TTC549 (cell line): ENCODE measurements around the gene NINJ1.

ENCODE experiments used
- FAIRE-seq: peaks from 2 replicates; lab custom pipeline; 2012; peaks lifted over from hg19 to GRCh38; lab: Jason Lieb, UNC

Gene NINJ1

DNA sequence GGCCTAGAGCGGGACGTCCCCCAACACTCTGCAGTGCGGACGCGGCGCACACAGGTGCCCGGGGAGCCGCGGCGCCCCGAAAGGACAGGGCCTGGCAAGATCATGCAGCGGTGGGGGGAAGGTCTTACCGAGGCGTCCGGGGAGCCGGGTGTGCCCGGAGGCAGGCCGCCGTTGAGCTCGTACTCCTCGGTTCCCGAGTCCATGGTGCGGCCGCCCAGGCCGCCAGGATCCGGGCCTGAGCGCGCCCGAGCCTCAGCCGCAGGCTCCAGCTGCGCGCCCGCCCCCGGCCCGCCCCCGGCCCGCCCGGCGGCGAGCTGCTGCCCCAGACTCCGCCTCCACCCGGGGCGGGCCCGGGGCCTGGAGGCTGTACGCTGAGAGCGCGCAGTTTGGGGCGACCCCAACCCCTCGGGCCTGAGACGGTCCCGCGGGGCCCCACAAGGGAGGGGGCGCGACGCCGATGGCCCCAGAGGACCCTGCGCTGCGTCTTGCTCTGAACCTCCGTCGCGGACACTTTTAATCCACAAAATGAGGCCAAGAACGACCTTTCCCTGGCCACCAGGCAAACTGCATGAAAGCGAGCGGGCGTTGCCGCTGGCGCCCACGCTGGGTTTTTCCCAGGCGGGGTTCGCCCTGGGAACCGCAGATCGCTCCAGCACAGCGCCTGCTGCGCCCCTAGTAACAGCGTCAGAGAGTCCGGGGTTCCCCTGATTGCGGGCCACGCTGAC is at the start of gene NINJ1:
Gene NINJ1 (minus strand): TSS at position 237 of the 725 bp plus-strand sequence. CDS start 34 bp downstream, at position 203.
- no peak for FAIRE-seq

DNA sequence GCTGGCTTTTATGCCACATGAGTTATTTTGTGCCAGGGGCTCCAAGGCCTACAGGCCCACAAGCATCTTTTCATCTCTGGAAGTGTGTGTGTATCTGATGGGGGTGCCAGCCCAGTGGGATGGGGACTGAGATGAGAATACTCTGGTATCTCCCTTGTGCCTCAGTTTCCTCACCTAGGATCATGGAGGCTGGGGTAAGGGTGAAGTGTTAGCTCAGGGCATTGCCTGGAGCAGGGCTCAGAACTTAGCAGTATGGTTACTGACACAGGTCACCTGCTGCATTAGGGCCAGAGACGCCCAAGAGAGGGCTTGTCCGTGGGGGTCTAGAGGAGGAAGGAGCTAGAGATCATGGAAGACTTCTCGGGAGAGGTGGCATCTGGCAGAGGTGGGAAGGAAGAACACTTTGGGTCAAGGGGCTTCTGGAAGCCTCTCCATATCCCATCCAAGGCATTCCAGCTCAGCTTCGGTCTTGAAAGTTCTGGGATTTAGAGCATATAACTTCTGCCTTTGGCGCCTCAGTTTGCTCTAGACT is 49.1 kb upstream of the NINJ1 start:
- FAIRE-seq: no peak

DNA sequence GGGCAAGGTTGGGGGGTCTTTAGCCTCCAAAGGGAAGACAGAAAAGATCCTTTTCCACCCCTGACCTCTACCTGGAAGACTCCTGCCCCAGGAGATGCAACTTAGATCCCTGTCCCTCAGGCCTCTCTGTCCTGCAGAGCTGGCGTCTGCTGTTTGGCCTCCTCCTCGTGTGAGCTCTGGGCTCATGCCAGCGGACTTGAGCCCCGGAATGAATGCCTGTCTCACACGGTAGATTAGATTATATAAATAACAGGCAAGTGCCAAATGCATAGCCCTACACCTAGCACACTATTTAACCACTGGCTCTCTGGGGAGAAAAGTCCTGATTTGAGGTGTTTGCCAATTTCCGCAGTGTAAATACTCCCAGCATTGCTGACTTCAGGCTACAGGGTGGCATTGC is 48.5 kb upstream of the NINJ1 start:
- no peak for FAIRE-seq

GRCh38 chr9:93181672-93182435 is 47.8 kb upstream of the NINJ1 start:
- FAIRE-seq: no peak

DNA sequence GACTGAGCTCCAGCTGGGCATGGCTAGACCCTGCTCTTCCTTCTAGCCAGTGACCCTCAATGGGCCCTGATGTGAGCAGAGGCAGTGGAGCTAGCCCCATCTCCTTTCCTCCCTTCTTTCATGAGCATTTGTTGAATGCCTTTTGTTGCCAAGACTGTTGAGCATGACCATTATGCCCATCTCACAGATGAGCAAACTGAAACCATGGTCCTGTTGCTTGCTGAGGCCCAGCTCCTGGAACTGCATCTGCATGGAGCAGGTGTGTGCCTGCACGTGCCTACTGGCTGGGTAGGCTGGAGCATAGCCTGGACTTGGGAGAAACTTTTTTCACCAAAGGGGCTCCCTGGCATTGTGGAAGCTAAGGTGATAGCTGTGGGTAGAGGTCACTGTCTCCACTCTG is 46.9 kb upstream of the NINJ1 start:
- FAIRE-seq: no peak

DNA sequence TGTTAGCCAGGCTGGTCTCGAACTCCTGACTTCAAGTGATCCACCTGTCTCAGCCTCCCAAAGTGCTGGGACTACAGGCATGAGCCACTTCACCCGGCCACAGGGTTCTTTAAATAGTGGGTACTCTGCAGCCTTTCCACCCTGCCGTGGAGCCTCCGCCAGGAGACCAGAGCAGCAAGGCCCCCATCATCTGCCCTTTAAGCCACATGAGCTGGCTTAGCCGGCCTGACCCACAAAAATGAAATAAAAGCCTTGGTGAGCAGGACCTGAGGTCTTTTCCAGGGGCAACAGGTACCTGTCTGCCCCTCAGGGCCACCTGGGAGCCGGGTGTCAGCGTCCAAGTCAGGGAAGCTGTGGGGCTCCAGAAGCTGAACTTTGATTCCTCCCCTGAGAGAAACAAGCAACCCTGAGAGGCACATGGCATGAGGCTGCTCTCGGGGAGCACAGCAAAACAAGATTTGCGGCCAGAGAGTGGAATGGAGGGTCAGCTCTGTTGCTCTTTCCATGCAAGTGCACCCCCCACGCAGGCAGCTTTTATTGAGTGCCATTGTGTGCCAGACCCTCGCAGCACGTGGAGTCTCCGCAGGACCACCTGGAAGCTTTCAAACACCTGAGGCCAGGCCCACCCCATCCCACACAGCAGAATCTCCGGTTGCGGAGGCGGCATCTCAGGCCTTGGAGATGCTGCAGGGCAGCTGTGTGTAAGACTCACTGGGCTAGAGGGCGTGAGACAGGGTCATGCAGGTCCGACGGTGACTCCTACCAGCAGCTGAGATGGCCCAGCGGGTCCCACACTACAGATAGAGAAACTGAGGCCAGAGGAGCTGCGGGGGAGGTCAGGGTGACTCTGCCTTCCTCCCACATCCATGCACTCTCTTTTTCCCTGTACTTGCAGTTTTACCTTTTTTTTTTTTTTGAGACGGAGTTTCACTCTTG is 45.1 kb upstream of the NINJ1 start:
- FAIRE-seq: no peak

DNA sequence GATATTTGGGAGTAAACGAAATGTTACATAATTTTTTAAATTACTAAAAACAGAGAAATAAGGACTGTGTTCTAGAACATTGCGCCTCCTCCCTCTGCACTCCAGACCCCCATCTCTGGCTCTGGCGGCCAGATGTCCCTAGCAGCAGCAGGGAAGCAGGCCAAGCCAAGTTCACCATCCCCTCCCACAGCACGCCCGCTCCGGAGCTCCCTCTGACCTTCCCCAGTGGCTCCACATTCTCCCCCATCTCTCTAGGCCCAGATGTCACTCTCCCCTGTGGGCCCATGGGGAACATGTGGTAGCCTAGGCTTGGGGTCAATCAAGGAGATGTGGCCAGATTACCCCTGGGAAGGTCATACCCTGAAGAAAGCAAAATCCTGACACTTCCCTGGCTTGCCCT is 43.6 kb upstream of the NINJ1 start:
- FAIRE-seq: no peak

GRCh38 chr9:93174976-93175375 is 40.9 kb upstream of the NINJ1 start:
- FAIRE-seq: no peak

DNA sequence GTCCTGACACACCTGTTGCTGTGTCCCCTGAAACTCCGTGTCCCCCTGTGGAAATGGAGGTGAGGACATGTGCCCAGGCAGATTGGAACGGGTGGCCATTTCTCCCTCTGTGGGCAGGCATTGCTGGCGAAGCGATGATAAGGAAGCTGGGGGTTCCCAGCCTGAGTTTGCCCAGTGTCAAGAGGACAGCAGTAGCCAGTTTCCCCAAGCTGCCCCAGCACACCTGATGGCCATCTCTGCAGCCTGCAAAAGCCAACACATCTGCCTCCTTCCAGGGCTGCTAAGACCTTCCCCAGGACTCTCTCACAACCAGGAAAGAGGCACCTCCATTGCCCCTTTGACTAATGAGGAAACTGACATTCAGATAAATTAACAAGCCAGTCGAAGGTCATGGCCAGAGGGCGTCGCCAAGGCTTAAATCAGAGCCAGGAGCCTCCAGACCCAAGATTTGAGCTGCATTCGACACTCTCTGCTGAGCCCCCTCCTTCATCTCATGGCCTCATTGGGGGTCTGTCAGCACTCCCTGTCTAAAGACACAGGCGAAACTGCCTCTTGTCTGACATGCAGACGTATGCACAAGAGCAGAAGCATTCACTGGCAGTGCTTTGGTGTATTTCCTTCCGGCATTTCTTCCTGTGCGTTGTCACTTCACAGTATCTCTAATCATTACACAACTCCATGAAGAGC is 39.5 kb upstream of the NINJ1 start:
- no peak for FAIRE-seq

DNA sequence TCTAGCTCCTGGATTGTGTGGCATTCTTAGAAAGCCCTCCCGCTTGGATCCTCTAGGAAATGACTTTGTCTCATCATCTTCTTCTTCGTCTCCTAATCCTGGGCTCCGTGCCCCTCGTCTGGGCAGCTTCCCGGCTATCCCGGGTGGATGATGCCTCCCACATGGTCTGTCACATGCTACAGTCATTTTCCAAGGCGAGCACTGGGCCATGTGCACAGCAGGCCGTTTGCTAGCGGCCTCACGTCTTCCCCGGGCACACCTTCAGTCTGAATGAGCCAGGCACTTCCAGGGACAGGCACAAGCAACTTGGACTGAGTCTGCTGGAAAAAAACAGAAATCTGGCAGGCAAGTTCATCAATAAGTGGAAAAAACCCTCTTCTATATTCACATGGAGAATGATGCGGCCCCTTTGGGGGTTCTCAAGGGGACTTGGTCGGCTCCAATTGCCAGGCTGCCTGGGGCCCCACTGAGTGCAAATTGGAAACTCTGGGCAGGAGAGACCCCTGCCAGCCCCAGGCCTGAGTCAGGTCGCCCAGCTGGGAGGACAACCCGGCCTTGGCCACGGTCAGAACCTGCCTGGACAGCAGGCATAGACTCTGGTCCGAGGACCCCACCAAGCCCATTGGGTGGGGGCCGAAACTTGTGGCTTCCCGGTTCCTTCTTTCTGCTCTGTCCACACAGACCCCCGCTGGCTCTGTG is 38.8 kb upstream of the NINJ1 start:
- no peak for FAIRE-seq

GRCh38 chr9:93171261-93171990 is 37.4 kb upstream of the NINJ1 start:
- FAIRE-seq: no peak

GRCh38 chr9:93170571-93170970 is 36.5 kb upstream of the NINJ1 start:
- no peak for FAIRE-seq

DNA sequence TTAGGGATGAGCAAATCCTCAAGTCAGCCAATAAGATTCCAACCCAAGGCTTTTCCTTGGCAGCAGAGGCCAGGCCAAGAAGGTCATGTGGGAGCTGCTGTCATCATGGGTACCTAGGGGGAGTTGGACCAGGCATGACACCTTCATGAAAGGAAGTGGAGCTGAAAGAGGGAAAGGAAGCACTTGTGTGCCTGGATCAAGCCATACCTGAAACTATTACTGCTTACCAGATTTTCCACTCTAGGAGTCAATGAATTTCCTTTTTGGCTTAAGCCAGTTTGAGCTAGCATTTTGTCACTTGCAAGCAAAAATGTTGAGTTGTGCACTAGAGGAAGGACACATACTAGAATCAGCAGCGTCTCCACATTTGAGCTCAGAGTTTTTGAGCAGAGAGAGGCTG is 35.4 kb upstream of the NINJ1 start:
- FAIRE-seq: no peak

DNA sequence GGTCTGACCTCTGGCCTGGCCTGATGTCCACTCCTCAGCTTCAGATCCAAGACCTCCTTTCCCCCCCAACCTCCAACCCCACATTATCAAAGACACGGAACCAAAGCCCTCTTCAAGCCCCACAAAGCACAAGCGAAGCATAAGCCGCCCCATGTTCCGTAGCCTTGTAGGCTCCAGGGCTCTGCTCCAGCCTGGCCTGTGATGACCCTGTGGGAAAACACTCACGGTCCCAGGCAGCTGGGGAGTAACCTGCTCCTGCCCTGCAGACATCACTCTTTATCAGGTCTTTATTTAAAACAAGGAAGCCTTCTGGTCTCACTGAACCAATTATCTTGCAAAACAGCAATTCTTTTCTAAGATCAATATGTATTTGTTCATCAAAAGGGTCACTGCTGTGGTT is 34.5 kb upstream of the NINJ1 start:
- FAIRE-seq: no peak

DNA sequence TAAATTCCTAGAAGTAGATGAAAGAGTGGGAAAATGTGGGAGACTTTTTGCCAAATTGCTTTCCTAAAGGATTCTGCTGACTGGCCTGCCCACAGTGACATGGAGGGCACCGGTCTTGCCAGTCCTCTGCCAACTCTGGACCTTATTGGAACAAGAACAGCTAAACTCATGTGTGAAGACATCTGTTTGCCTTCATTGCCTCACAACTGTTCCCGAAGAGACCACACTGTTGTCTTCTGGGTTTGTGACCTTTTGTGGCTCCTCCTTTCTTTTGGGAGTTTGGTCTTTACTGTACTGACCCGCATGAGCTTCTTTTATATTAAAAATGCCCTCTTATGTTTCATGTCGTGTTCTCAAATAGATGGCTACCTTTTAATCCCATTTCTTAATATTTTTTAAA is 33.8 kb upstream of the NINJ1 start:
- no peak for FAIRE-seq

DNA sequence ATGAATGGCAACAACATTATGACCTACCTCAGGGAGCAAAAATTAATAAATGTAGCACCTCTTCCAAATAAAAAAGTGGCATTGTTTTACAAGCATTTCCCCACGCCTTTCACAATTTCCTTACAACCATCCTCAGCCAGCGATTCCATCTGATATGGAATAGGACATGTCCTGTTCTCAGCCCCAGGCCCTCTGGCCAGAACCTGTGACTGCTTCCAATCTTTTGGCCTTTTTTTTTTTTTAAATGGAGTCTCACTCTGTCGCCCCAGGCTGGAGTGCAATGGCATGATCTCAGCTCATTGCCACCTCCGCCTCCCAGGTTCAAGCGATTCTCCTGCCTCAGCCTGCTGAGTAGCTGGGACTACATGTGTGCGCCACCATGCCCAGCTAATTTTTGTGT is 33.1 kb upstream of the NINJ1 start:
- FAIRE-seq: no peak

- FAIRE-seq: no peak
Measured at GRCh38 chr9:93166699-93167098, 32.6 kb upstream of the NINJ1 start.

- no peak for FAIRE-seq
Measured at GRCh38 chr9:93164085-93164484, 30.0 kb upstream of the NINJ1 start.

DNA sequence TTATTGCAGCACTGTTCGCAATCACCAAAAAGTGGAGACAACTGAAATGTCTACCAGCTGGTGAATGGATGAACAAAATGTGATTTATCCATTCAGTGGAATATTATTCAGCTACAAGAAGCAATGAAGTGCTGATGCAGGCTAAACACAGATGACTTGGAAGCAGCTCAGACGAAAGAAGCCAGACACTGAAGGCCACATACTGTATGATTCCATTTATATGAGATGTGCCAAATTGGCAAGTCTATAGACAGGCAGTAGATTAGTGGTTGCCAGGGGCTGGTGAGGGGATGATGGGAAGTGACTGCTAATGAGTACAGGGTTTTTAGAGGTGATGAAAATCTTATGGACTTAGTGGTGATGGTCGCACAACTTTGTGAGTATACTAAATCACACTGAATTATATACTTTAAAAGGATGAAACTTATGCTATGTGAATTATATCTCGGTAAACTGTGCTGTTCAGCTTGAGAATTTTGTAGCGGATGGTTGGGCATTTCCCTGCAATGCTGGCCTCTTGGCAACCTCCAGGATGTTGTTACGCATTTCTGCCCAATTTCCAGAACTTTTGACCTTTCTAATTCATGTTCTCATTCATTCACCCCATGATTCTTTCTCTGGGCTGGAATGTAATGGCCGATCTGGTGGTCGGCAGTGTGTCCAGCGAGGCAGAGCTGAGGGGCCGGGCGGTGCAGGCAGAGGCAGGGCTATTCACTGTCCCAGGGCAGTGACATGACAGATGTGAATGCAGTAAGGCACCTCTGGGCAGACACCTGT is 27.9 kb upstream of the NINJ1 start:
- no peak for FAIRE-seq
